Activated CD8-positive, alpha-beta memory T cell treated with anti-CD3 and anti-CD28 coated beads, Interleukin-2, amount 50 U/mL, for 1 hour (primary cell): ENCODE measurements around the gene USP7.
"Not testable (repeated sequence)": the region's sequence is repeated elsewhere in the genome, so short reads cannot be mapped to it uniquely, and the experiment has no call there.

Experiments
- DNase-seq: peaks from one replicate; pipeline ENCODE4 v3.0.0-alpha.2; 2020; ENCODE audit errors: extremely low read depth

Gene USP7

GRCh38 chr16:8878523-8878911 lies 85.2 kb downstream of the USP7 start:
- no peak for DNase-seq

GRCh38 chr16:8877894-8878522 lies 85.7 kb downstream of the USP7 start:
- no peak for DNase-seq

GRCh38 chr16:8875317-8875716 lies 88.4 kb downstream of the USP7 start:
- not testable (repeated sequence) for DNase-seq

- DNase-seq, result no peak
These were observed 89.3 kb downstream of the USP7 start for GRCh38 chr16:8874388-8874787.

- DNase-seq, result not testable (repeated sequence)
These were observed 89.9 kb downstream of the USP7 start for GRCh38 chr16:8873866-8874195.

GRCh38 chr16:8872967-8873865 lies 90.5 kb downstream of the USP7 start:
- DNase-seq, result no peak

GRCh38 chr16:8872071-8872470 lies 91.6 kb downstream of the USP7 start:
- no peak for DNase-seq

- not testable (repeated sequence) for DNase-seq
These were observed 93.8 kb downstream of the USP7 start for GRCh38 chr16:8869988-8870241.

GRCh38 chr16:8869212-8869987 lies 94.3 kb downstream of the USP7 start:
- no peak for DNase-seq

- peak; percentile 37 for DNase-seq
These were observed 95.1 kb downstream of the USP7 start, which contains the start of gene CARHSP1 for GRCh38 chr16:8868416-8869211. TSS of gene CARHSP1 (minus strand) at chr16:8869006. CDS start at chr16:8859328, 9,678 bp downstream.

- no peak for DNase-seq
These were observed 95.7 kb downstream of the USP7 start for GRCh38 chr16:8867932-8868415.

GRCh38 chr16:8867216-8867931 lies 96.3 kb downstream of the USP7 start:
- DNase-seq, result no peak

GRCh38 chr16:8866884-8867215 lies 96.9 kb downstream of the USP7 start:
- DNase-seq, result no peak

- DNase-seq, result no peak
These were observed 97.4 kb downstream of the USP7 start for GRCh38 chr16:8866118-8866883.

GRCh38 chr16:8865145-8865882 lies 98.4 kb downstream of the USP7 start:
- DNase-seq, result no peak

GRCh38 chr16:8864480-8865110 lies 99.1 kb downstream of the USP7 start:
- no peak for DNase-seq

- DNase-seq, result no peak
These were observed 99.9 kb downstream of the USP7 start for GRCh38 chr16:8863594-8864424.
